Suprapubic skin (tissue), 4 donors: ENCODE results near the gene FGF12. TPM values are rescaled to one million over a fixed set of nuclear protein-coding genes. Genes with fewer than 3 reads are reported as not detected.

Experiments used
- DNase-seq, 2 donors: peaks; one replicate each; pipeline ENCODE4 v3.0.0-alpha.2; 2019; ENCODE audit warnings: low spot score in 2 of 2
- H3K27ac ChIP-seq: fragments of 200-600 bp; sonication (generic); one replicate; pipeline ENCODE4 v1.5.1; 2019
- H3K27me3 ChIP-seq: fragments of 200-600 bp; sonication (generic); one replicate; pipeline ENCODE4 v1.5.1; 2019
- H3K36me3 ChIP-seq: fragments of 200-600 bp; sonication (generic); one replicate; pipeline ENCODE4 v1.5.1; 2019
- H3K4me1 ChIP-seq: fragments of 200-600 bp; sonication (generic); one replicate; pipeline ENCODE4 v1.5.1; 2019
- H3K4me3 ChIP-seq: fragments of 200-600 bp; sonication (generic); one replicate; pipeline ENCODE4 v1.5.1; 2019; ENCODE audit warnings: mild to moderate bottlenecking
- H3K9me3 ChIP-seq: fragments of 200-600 bp; sonication (generic); one replicate; pipeline ENCODE4 v1.5.1; 2019
- EP300 ChIP-seq: sonication (generic); formaldehyde crosslinking; IDR thresholded peaks from one replicate; pipeline ENCODE4 v1.6.1; 2017; ENCODE audit warnings: antibody characterized with exemption
- POLR2A ChIP-seq, 2 donors: fragments of 450-650 bp; IDR thresholded peaks; one replicate each; pipeline ENCODE4 v1.6.1; 2017; ENCODE audit warnings: antibody characterized with exemption in 2 of 2, mild to moderate bottlenecking in 2 of 2, moderate library complexity in 2 of 2
- POLR2AphosphoS5 ChIP-seq, 3 donors: sonication (generic); formaldehyde crosslinking; IDR thresholded peaks; one replicate each; pipeline ENCODE4 v1.6.1; 2017; ENCODE audit warnings: antibody characterized with exemption in 3 of 3
- WGBS: methylation state at CpG from one replicate; pipeline ENCODE4 v1.1.5; 2018; 5-methylcytosine and 5-hydroxymethylcytosine counted together
- total RNA-seq, 4 donors: library from RNA; depleted of rRNA; stranded (reverse); fragments of >200 nt; gene quantifications; one replicate each; pipeline ENCODE4 v1.1.0, GENCODE V29; 2016
- TF ChIP-seq, protein P1 (sequence below), 2 donors: fragments of 200-600 bp in 1 of 2; fragments of 450-650 bp in 1 of 2; sonication (generic) in 1 of 2; IDR thresholded peaks; one replicate each; pipeline ENCODE4 v1.5.1; 2016 to 2019; ENCODE audit warnings: antibody characterized with exemption in 2 of 2, mild to moderate bottlenecking in 1 of 2, moderate library complexity in 1 of 2

FGF12 gene
- total RNA-seq, 4 donors from 2014 or later, result 1.5 to 3.6 (median 1.6) TPM

DNA sequence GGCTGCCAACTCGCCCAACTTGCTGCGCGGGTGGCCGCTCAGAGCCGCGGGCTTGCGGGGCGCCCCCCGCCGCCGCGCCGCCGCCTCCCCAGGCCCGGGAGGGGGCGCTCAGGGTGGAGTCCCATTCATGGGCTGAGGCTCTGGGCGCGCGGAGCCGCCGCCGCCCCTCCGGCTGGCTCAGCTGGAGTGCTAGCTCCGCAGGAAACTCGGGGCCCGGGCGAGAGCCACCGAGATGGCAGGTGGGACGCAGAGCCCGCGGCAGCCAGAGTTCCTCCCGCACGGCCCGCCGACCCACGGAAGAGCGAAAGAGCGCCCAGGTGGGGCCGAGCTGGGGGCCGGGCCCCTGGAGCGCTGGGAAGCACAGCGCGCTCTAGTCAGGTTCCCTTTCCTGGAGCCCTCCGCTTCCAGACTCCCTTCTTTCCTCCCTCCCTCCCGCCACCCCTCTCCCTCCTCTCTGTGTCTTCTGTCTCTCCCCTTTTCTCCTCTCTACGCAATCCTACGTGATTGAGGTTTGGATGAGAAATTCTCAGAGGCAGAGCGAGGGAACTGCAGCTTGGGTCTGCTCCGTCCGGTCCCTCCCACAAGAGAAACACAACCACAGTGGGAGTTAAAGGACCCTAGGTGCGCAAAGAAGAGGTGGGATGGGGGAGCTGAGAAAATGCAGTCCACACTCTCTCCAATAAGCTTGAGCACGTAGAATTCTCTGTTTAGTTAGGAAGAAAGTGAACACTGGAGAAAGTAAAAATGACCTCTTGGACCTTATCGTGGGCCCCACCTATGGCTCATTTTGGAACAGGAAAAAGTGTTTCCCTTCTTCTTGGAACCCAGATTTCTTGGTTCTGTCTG is 317.3 kb downstream of the FGF12 start:
- Histone ChIP-seq H3K4me1 (peaks cover 25% of the 10 kb centered on the region), H3K36me3 (no peaks in the 10 kb centered on the region), H3K27ac (no peak overlapping the region), H3K9me3 (no peaks in the 10 kb centered on the region), H3K27me3 (peaks cover 52% of the 10 kb centered on the region), H3K4me3 (peak overlapping the region; percentile 48)
- 2% methylated on average over 24 of the region's 53 CpGs for WGBS
- TF ChIP-seq POLR2A (IDR thresholded peaks at IDR 0.05) (no peak), POLR2AphosphoS5 (IDR thresholded peaks at IDR 0.05) (no peak), EP300 (no peak)
- TF ChIP-seq, protein P1, sequence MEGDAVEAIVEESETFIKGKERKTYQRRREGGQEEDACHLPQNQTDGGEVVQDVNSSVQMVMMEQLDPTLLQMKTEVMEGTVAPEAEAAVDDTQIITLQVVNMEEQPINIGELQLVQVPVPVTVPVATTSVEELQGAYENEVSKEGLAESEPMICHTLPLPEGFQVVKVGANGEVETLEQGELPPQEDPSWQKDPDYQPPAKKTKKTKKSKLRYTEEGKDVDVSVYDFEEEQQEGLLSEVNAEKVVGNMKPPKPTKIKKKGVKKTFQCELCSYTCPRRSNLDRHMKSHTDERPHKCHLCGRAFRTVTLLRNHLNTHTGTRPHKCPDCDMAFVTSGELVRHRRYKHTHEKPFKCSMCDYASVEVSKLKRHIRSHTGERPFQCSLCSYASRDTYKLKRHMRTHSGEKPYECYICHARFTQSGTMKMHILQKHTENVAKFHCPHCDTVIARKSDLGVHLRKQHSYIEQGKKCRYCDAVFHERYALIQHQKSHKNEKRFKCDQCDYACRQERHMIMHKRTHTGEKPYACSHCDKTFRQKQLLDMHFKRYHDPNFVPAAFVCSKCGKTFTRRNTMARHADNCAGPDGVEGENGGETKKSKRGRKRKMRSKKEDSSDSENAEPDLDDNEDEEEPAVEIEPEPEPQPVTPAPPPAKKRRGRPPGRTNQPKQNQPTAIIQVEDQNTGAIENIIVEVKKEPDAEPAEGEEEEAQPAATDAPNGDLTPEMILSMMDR (IDR thresholded peaks at IDR 0.05), result no peak
- no peak for DNase-seq

DNA sequence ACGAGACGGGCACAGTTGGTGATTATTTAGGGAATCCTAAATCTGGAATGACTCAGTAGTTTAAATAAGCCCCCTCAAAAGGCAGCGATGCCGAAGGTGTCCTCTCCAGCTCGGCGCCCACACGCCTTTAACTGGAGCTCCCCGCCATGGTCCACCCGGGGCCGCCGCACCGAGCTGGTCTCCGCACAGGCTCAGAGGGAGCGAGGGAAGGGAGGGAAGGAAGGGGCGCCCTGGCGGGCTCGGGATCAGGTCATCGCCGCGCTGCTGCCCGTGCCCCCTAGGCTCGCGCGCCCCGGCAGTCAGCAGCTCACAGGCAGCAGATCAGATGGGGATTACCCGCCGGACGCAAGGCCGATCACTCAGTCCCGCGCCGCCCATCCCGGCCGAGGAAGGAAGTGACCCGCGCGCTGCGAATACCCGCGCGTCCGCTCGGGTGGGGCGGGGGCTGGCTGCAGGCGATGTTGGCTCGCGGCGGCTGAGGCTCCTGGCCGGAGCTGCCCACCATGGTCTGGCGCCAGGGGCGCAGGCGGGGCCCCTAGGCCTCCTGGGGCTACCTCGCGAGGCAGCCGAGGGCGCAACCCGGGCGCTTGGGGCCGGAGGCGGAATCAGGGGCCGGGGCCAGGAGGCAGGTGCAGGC is 318.0 kb downstream of the FGF12 start:
- Histone ChIP-seq H3K27me3 (peaks cover 52% of the 10 kb centered on the region), H3K4me3 (peak overlapping the region; percentile 48), H3K36me3 (no peaks in the 10 kb centered on the region), H3K27ac (no peak overlapping the region), H3K9me3 (no peaks in the 10 kb centered on the region), H3K4me1 (peaks cover 25% of the 10 kb centered on the region)
- under 1% methylated on average over 25 of the region's 61 CpGs for WGBS
- no peak for DNase-seq
- TF ChIP-seq, protein P1 (IDR thresholded peaks at IDR 0.05), result no peak
- TF ChIP-seq POLR2A (IDR thresholded peaks at IDR 0.05) (no peak), POLR2AphosphoS5 (IDR thresholded peaks at IDR 0.05) (no peak), EP300 (no peak)

DNA sequence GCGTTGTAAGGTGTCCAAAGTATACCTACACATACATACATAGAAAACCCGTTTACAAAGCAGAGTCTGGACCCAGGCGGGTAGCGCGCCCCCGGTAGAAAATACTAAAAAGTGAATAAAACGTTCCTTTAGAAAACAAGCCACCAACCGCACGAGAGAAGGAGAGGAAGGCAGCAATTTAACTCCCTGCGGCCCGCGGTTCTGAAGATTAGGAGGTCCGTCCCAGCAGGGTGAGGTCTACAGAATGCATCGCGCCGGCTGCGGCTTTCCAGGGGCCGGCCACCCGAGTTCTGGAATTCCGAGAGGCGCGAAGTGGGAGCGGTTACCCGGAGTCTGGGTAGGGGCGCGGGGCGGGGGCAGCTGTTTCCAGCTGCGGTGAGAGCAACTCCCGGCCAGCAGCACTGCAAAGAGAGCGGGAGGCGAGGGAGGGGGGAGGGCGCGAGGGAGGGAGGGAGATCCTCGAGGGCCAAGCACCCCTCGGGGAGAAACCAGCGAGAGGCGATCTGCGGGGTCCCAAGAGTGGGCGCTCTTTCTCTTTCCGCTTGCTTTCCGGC is 318.6 kb downstream of the FGF12 start:
- peaks cover 25% of the 10 kb centered on the region for H3K4me1 ChIP-seq
- H3K9me3 ChIP-seq, result no peaks in the 10 kb centered on the region
- H3K27me3 ChIP-seq, result peaks cover 52% of the 10 kb centered on the region
- no peak overlapping the region for H3K27ac ChIP-seq
- TF ChIP-seq POLR2AphosphoS5 (IDR thresholded peaks at IDR 0.05) (no peak), POLR2A (IDR thresholded peaks at IDR 0.05) (no peak), EP300 (no peak)
- TF ChIP-seq, protein P1 (IDR thresholded peaks at IDR 0.05), result no peak
- DNase-seq, result no peak
- peak overlapping the region; percentile 48 for H3K4me3 ChIP-seq
- WGBS, result under 1% methylated on average over 22 of the region's 41 CpGs
- H3K36me3 ChIP-seq, result no peaks in the 10 kb centered on the region

DNA sequence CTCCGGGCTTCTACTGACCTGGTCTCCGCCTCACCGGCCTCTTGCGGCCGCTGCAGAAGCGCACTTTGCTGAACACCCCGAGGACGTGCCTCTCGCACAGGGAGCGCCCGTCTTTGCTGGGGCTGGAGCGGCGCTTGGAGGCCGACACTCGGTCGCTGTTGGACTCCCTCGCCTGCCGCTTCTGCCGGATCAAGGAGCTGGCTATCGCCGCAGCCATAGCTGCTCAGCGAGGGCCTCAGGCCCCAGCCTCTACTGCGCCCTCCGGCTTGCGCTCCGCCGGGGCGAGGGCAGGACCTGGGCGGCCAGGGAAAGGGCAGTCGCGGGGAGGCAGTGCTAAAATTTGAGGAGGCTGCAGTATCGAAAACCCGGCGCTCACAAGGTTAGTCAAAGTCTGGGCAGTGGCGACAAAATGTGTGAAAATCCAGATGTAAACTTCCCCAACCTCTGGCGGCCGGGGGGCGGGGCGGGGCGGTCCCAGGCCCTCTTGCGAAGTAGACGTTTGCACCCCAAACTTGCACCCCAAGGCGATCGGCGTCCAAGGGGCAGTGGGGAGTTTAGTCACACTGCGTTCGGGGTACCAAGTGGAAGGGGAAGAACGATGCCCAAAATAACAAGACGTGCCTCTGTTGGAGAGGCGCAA is 319.2 kb downstream of the FGF12 start:
- H3K27me3 ChIP-seq, result peaks cover 52% of the 10 kb centered on the region
- WGBS, result 5% methylated on average over 40 of the region's 50 CpGs
- H3K36me3 ChIP-seq, result no peaks in the 10 kb centered on the region
- H3K4me3 ChIP-seq, result peak overlapping the region; percentile 48
- H3K4me1 ChIP-seq, result peaks cover 25% of the 10 kb centered on the region
- H3K27ac ChIP-seq, result no peak overlapping the region
- no peak for DNase-seq
- H3K9me3 ChIP-seq, result no peaks in the 10 kb centered on the region
- TF ChIP-seq EP300, result no peak

DNA sequence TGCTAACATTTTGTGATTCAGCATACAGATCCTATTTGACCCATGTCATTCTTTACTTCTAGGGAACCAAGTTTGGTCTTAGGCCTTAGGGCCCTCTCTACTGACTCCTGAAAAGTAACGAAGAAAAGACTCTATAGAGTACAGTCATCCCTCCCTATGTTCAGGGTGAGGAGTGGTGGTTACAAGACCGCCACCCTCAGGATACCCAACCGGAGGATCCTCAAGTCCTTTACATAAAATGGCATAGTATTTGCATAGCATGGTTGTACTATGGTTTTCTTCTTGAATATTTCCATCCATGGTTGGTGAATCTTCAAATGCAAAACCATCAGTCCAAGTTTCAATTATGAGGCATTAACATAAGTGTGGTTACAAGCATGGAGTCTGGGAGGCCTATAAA is 327.6 kb downstream of the FGF12 start:
- Histone ChIP-seq H3K27me3 (no peaks in the 10 kb centered on the region), H3K36me3 (no peaks in the 10 kb centered on the region), H3K4me1 (no peaks in the 10 kb centered on the region), H3K4me3 (no peak overlapping the region), H3K9me3 (no peaks in the 10 kb centered on the region), H3K27ac (no peak overlapping the region)
- TF ChIP-seq, protein P1 (IDR thresholded peaks at IDR 0.05), result no peak
- TF ChIP-seq POLR2AphosphoS5 (IDR thresholded peaks at IDR 0.05) (no peak), EP300 (no peak), POLR2A (IDR thresholded peaks at IDR 0.05) (no peak)
- WGBS, result 95% methylated on average over 3 of the region's 3 CpGs
- DNase-seq, result no peak
